Skeletal muscle satellite cell (primary cell): ENCODE results near the gene CALML5.

Experiments
- H3K27me3 ChIP-seq: 2 replicates; pipeline ENCODE4 v1.7.0; 2013; ENCODE audit warnings: low read length; ENCODE audit not compliant: control insufficient read depth, insufficient read depth
- H3K36me3 ChIP-seq: 2 replicates; pipeline ENCODE4 v1.7.0; 2013; ENCODE audit warnings: mild to moderate bottlenecking, control low read depth, low read length; ENCODE audit not compliant: insufficient read depth
- H3K4me1 ChIP-seq: 2 replicates; pipeline ENCODE4 v1.7.0; 2013; ENCODE audit warnings: low read length; ENCODE audit not compliant: control insufficient read depth, insufficient read depth
- H3K4me2 ChIP-seq: 2 replicates; pipeline ENCODE4 v1.7.0; 2013; ENCODE audit warnings: mild to moderate bottlenecking, low read length
- H3K4me3 ChIP-seq: 2 replicates; pipeline ENCODE4 v1.7.0; 2013; ENCODE audit warnings: low read length
- H3K9ac ChIP-seq: 2 replicates; pipeline ENCODE4 v1.7.0; 2013; ENCODE audit warnings: mild to moderate bottlenecking, low read depth, low read length, moderate library complexity
- H3K9me3 ChIP-seq: replicated peaks from 2 replicates; pipeline ENCODE4 v1.7.0; 2013; ENCODE audit warnings: mild to moderate bottlenecking, control low read depth, low read length

Gene CALML5

GRCh38 chr10:5449227-5449626 lies 50.1 kb downstream of the CALML5 start:
- H3K9ac ChIP-seq = peak overlapping the region; percentile 84
- H3K9me3 ChIP-seq = no peaks in the 10 kb centered on the region
- peak overlapping the region; percentile 75 for H3K4me3 ChIP-seq
- peaks cover 27% of the 10 kb centered on the region for H3K4me1 ChIP-seq
- no peaks in the 10 kb centered on the region for H3K27me3 ChIP-seq
- peaks cover 22% of the 10 kb centered on the region for H3K36me3 ChIP-seq
- H3K4me2 ChIP-seq = peak overlapping the region; percentile 81
